Mesenchymal stem cell (in vitro differentiated cells and primary cell): Measurements from ENCODE around the gene ZRANB3.

Source experiments
- DNase-seq: peaks from one replicate; pipeline ENCODE4 v3.0.0-alpha.2; 2013
- H2AFZ ChIP-seq: one replicate; pipeline ENCODE4 v1.6.1; 2013; ENCODE audit warnings: low read depth, mild to moderate bottlenecking, control low read depth, inconsistent platforms, low read length, moderate library complexity
- H2AK5ac ChIP-seq: 2 replicates; pipeline ENCODE4 v1.6.1; 2013; ENCODE audit warnings: low read length, moderate library complexity, mild to moderate bottlenecking, inconsistent platforms; ENCODE audit not compliant: severe bottlenecking
- H2BK120ac ChIP-seq: one replicate; pipeline ENCODE4 v1.6.1; 2013; ENCODE audit warnings: low read depth, mild to moderate bottlenecking, inconsistent platforms, low read length, moderate library complexity
- H2BK12ac ChIP-seq, 2 experiments: one replicate each; pipeline ENCODE4 v1.6.1; 2013; ENCODE audit warnings: inconsistent platforms in 2 of 2, low read length in 2 of 2, mild to moderate bottlenecking in 2 of 2, moderate library complexity in 2 of 2, control low read depth in 1 of 2
- H2BK15ac ChIP-seq: one replicate; pipeline ENCODE4 v1.6.1; 2013; ENCODE audit warnings: mild to moderate bottlenecking, low read depth, inconsistent platforms; ENCODE audit not compliant: poor library complexity, severe bottlenecking
- H2BK5ac ChIP-seq: 2 replicates; pipeline ENCODE4 v1.6.1; 2013; ENCODE audit warnings: low read depth, mild to moderate bottlenecking, low read length, control low read depth, inconsistent platforms; ENCODE audit not compliant: poor library complexity, severe bottlenecking
- H3K14ac ChIP-seq, 2 experiments: one replicate each; pipeline ENCODE4 v1.6.1; 2013; ENCODE audit warnings: inconsistent platforms in 2 of 2, low read length in 2 of 2, control low read depth in 1 of 2, mild to moderate bottlenecking in 1 of 2, moderate library complexity in 1 of 2
- H3K18ac ChIP-seq, 2 experiments: one replicate each; pipeline ENCODE4 v1.6.1; 2013; ENCODE audit warnings: inconsistent platforms in 2 of 2, low read length in 2 of 2, control low read depth in 1 of 2, low read depth in 1 of 2, mild to moderate bottlenecking in 1 of 2
- H3K23ac ChIP-seq, 2 experiments: one replicate each; pipeline ENCODE4 v1.6.1; 2013; ENCODE audit warnings: inconsistent platforms in 2 of 2, low read length in 2 of 2, mild to moderate bottlenecking in 2 of 2, moderate library complexity in 2 of 2, control low read depth in 1 of 2
- H3K27ac ChIP-seq: 2 replicates; pipeline ENCODE4 v1.5.1; 2013; ENCODE audit warnings: mild to moderate bottlenecking, moderate library complexity, low read length, control low read depth, inconsistent platforms; ENCODE audit not compliant: poor library complexity, severe bottlenecking
- H3K27me3 ChIP-seq, 2 experiments: 2 replicates each; pipeline versions ENCODE4 v1.6.1 to v1.7.0; 2013; ENCODE audit warnings: low read length in 2 of 2, mild to moderate bottlenecking in 2 of 2, moderate library complexity in 2 of 2, control low read depth in 1 of 2, inconsistent platforms in 1 of 2; ENCODE audit not compliant: control insufficient read depth in 1 of 2, insufficient read depth in 1 of 2
- H3K36me3 ChIP-seq, 2 experiments: 2 replicates each; pipeline versions ENCODE4 v1.6.1 to v1.7.0; 2013; ENCODE audit warnings: low read length in 2 of 2, control low read depth in 1 of 2, inconsistent platforms in 1 of 2, low read depth in 1 of 2, mild to moderate bottlenecking in 1 of 2; ENCODE audit not compliant: insufficient read depth in 2 of 2, control insufficient read depth in 1 of 2
- H3K4ac ChIP-seq, 2 experiments: one replicate each; pipeline ENCODE4 v1.6.1; 2013; ENCODE audit warnings: inconsistent platforms in 2 of 2, low read length in 2 of 2, mild to moderate bottlenecking in 2 of 2, moderate library complexity in 2 of 2, control low read depth in 1 of 2, low read depth in 1 of 2
- H3K4me1 ChIP-seq: 2 replicates; pipeline ENCODE4 v1.6.1; 2013; ENCODE audit warnings: low read depth, low read length, control low read depth; ENCODE audit not compliant: control insufficient read depth, insufficient read depth
- H3K4me2 ChIP-seq: 2 replicates; pipeline ENCODE4 v1.6.1; 2013; ENCODE audit warnings: low read length, mild to moderate bottlenecking, inconsistent platforms; ENCODE audit not compliant: poor library complexity, severe bottlenecking
- H3K4me3 ChIP-seq, 2 experiments: 2 replicates each; pipeline versions ENCODE4 v1.5.1 to v1.7.0; 2013; ENCODE audit warnings: low read length in 2 of 2, mild to moderate bottlenecking in 2 of 2, control low read depth in 1 of 2, low read depth in 1 of 2; ENCODE audit not compliant: insufficient read depth in 1 of 2
- H3K79me1 ChIP-seq: replicated peaks from 2 replicates; pipeline ENCODE4 v1.6.1; 2013; ENCODE audit warnings: mild to moderate bottlenecking, control low read depth, low read length, inconsistent platforms; ENCODE audit not compliant: poor library complexity, severe bottlenecking
- H3K9ac ChIP-seq: 2 replicates; pipeline ENCODE4 v1.7.0; 2013; ENCODE audit warnings: mild to moderate bottlenecking, low read length, moderate library complexity
- H3K9me3 ChIP-seq: 2 replicates; pipeline ENCODE4 v1.7.0; 2013; ENCODE audit warnings: mild to moderate bottlenecking, low read length; ENCODE audit not compliant: control insufficient read depth
- H4K8ac ChIP-seq: one replicate; pipeline ENCODE4 v1.6.1; 2013; ENCODE audit warnings: inconsistent platforms, mild to moderate bottlenecking, low read length, moderate library complexity
- H4K91ac ChIP-seq: one replicate; pipeline ENCODE4 v1.6.1; 2013; ENCODE audit warnings: mild to moderate bottlenecking, low read length, inconsistent platforms
- WGBS: methylation state at CpG from one replicate; pipeline ENCODE4 v1.1.7; 2013; ENCODE audit warnings: mixed read lengths; 5-methylcytosine and 5-hydroxymethylcytosine counted together

ZRANB3 gene

GRCh38 chr2:135168204-135168856 lies 362.7 kb downstream of the ZRANB3 start:
- no peak overlapping the region for H2BK120ac ChIP-seq
- no peak overlapping the region for H3K9ac ChIP-seq
- no peak overlapping the region for H2BK12ac ChIP-seq
- H2BK15ac ChIP-seq, result no peak overlapping the region
- H3K9me3 ChIP-seq, result no peaks in the 10 kb centered on the region
- no peak overlapping the region for H4K91ac ChIP-seq
- no peak overlapping the region for H2AFZ ChIP-seq
- no peak overlapping the region for H3K14ac ChIP-seq
- no peak overlapping the region for H4K8ac ChIP-seq
- no peak for DNase-seq
- no peak overlapping the region for H3K4ac ChIP-seq
- H2BK5ac ChIP-seq, result no peak overlapping the region
- 96% methylated on average over 10 of the region's 11 CpGs for WGBS
- H2AK5ac ChIP-seq, result no peak overlapping the region
- no peaks in the 10 kb centered on the region for H3K4me1 ChIP-seq
- H3K4me3 ChIP-seq, result no peak overlapping the region
- no peak overlapping the region for H3K4me2 ChIP-seq
- H3K79me1 ChIP-seq, result peaks cover 21% of the 10 kb centered on the region
- H3K18ac ChIP-seq, result no peak overlapping the region
- H3K27me3 ChIP-seq, result no peaks in the 10 kb centered on the region
- peaks cover 25 to 86% of the 10 kb centered on the region in 2 experiments for H3K36me3 ChIP-seq
- no peak overlapping the region for H3K23ac ChIP-seq
- no peak overlapping the region for H3K27ac ChIP-seq

GRCh38 chr2:135167273-135167672 lies 363.7 kb downstream of the ZRANB3 start:
- 100% methylated on average over 1 of the region's 1 CpG for WGBS
- Histone ChIP-seq H3K27me3 (no peaks in the 10 kb centered on the region), H2BK15ac (no peak overlapping the region), H3K4me3 (no peak overlapping the region), H3K9me3 (no peaks in the 10 kb centered on the region), H3K18ac (no peak overlapping the region), H3K23ac (no peak overlapping the region), H3K4ac (no peak overlapping the region), H3K14ac (no peak overlapping the region), H3K36me3 (peaks cover 21 to 90% of the 10 kb centered on the region in 2 experiments), H4K91ac (no peak overlapping the region), H3K79me1 (peaks cover 20% of the 10 kb centered on the region), H2BK12ac (no peak overlapping the region), H2AFZ (no peak overlapping the region), H2BK5ac (no peak overlapping the region), H2BK120ac (no peak overlapping the region), H3K4me1 (no peaks in the 10 kb centered on the region), H3K4me2 (no peak overlapping the region), H3K9ac (no peak overlapping the region), H2AK5ac (no peak overlapping the region), H3K27ac (no peak overlapping the region), H4K8ac (no peak overlapping the region)
- DNase-seq, result no peak

- Histone ChIP-seq H3K4me2 (no peak overlapping the region), H3K14ac (no peak overlapping the region), H2AFZ (no peak overlapping the region), H2BK120ac (no peak overlapping the region), H4K8ac (no peak overlapping the region), H2AK5ac (no peak overlapping the region), H3K9ac (peak overlapping the region; percentile 14), H2BK12ac (no peak overlapping the region), H3K18ac (no peak overlapping the region), H3K27ac (no peak overlapping the region), H3K36me3 (peaks cover 7 to 78% of the 10 kb centered on the region in 2 experiments), H3K79me1 (peaks cover 16% of the 10 kb centered on the region), H3K4ac (no peak overlapping the region), H2BK15ac (no peak overlapping the region), H3K9me3 (no peaks in the 10 kb centered on the region), H3K23ac (no peak overlapping the region), H2BK5ac (no peak overlapping the region), H3K4me1 (no peaks in the 10 kb centered on the region), H3K27me3 (no peaks in the 10 kb centered on the region), H3K4me3 (no peak overlapping the region), H4K91ac (no peak overlapping the region)
- WGBS, result 67% methylated on average over 1 of the region's 3 CpGs
- peak; percentile 38 for DNase-seq
These were observed 366.6 kb downstream of the ZRANB3 start for GRCh38 chr2:135164431-135164830.

- no peak overlapping the region for H2BK120ac ChIP-seq
- no peak overlapping the region for H2BK15ac ChIP-seq
- no peak overlapping the region for H3K14ac ChIP-seq
- no peak for DNase-seq
- no peak overlapping the region for H4K8ac ChIP-seq
- H3K18ac ChIP-seq, result no peak overlapping the region
- H3K4me2 ChIP-seq, result no peak overlapping the region
- WGBS, result 94% methylated on average over 2 of the region's 5 CpGs
- peaks cover 5 to 78% of the 10 kb centered on the region in 2 experiments for H3K36me3 ChIP-seq
- no peak overlapping the region for H2BK5ac ChIP-seq
- H2AK5ac ChIP-seq, result no peak overlapping the region
- H3K9ac ChIP-seq, result no peak overlapping the region
- H3K4ac ChIP-seq, result no peak overlapping the region
- no peak overlapping the region for H3K27ac ChIP-seq
- H2AFZ ChIP-seq, result no peak overlapping the region
- peaks cover 17% of the 10 kb centered on the region for H3K79me1 ChIP-seq
- H3K23ac ChIP-seq, result no peak overlapping the region
- H2BK12ac ChIP-seq, result no peak overlapping the region
- no peaks in the 10 kb centered on the region for H3K4me1 ChIP-seq
- H3K4me3 ChIP-seq, result no peak overlapping the region
- H4K91ac ChIP-seq, result no peak overlapping the region
- H3K9me3 ChIP-seq, result no peaks in the 10 kb centered on the region
- H3K27me3 ChIP-seq, result no peaks in the 10 kb centered on the region
These were observed 367.1 kb downstream of the ZRANB3 start for GRCh38 chr2:135163901-135164300.
